HG03064 (cell line): Measurements from ENCODE around the gene SIK3.
"Not testable (repeated sequence)": the region's sequence is repeated elsewhere in the genome, so short reads cannot be mapped to it uniquely, and the experiment has no call there.

Source experiments
- ATAC-seq: cut with Tn5 transposase; IDR thresholded peaks from one replicate; pipeline ENCODE4 v1.9.1; 2021; ENCODE audit warnings: low read depth; ENCODE audit not compliant: unreplicated experiment

SIK3 gene

GRCh38 chr11:117112497-117112896 is 14.3 kb upstream of the SIK3 start:
- not testable (repeated sequence) for ATAC-seq

DNA sequence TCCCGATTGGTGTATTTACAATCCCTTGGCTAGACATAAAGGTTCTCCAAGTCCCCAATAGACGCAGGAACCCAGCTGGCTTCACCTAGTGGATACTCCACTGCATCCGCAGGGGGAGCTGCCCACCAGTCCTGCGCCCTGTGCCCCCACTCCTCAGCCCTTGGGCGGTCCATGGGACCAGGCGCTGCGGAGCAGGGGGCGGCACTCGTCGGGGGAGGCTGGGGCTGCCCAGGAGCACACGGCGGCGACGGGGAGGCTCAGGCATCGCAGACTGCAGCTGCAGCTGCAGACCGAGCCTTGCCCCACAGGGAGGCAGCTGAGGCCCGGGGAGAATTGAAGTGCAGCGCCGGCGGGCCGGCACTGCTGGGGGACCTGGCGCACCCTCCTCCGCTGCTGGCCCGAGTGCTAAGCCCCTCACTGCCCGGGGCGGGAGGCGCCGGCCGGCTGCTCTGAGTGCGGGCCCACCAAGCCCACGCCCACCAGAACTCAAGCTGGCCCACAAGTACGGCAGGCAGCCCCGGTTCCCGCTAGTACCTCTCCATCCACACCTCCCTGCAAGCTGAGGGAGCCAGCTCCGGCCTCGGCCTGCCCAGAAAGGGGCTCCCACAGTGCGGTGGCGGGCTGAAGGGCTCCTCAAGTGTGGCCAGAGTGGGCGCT is 12.2 kb upstream of the SIK3 start:
- no peak for ATAC-seq

GRCh38 chr11:117107701-117108590 is 9.7 kb upstream of the SIK3 start:
- ATAC-seq, result no peak

GRCh38 chr11:117100556-117100955 is 2.3 kb upstream of the SIK3 start:
- no peak for ATAC-seq

- ATAC-seq, result no peak
Measured at GRCh38 chr11:117099696-117100095, 1.5 kb upstream of the SIK3 start.

DNA sequence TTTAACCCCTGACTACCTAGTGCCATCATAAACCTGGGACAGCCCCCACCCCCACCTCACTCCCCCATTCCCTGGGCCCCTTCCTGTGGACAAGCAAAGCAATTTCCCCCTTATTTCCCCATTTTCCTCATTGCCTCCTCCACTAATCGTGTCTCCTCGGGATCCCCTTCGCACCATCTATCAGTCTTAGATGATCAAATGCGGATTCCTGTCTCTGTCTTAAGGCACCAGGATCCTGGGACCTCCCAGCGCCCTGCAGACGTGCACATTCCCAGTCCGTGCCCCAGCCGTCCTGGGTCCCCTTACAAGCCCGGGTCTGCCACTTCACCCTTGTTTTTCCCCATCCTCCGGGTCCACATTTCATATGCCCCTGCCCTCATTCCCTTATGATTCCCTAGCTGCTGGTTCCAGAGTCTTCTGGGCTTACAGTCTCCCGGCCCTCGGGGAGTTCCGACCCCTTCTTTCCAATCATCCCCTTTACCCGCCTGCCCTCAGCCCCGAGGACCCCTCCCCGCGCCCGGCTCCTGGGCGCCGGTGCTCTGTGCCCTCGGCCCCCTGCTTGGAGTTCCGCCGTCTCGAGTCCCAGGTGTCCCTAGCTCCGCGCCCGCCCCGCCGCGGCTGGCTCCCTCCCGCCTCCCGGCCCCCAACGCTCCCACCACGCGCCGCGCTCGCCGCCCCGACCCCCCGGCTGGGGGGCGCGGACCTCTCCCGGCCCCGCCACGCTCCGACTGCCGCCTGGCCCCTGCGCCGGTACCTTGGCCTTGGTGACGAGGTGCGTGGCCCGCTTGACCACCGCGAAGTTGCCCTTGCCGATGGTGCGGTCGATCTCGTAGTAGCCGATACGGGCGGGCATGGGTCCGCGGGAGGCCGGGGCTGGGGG is 599 bp downstream of the SIK3 start:
- peak; percentile 23 for ATAC-seq

GRCh38 chr11:117097014-117097388 is 1.2 kb downstream of the SIK3 start:
- no peak for ATAC-seq

DNA sequence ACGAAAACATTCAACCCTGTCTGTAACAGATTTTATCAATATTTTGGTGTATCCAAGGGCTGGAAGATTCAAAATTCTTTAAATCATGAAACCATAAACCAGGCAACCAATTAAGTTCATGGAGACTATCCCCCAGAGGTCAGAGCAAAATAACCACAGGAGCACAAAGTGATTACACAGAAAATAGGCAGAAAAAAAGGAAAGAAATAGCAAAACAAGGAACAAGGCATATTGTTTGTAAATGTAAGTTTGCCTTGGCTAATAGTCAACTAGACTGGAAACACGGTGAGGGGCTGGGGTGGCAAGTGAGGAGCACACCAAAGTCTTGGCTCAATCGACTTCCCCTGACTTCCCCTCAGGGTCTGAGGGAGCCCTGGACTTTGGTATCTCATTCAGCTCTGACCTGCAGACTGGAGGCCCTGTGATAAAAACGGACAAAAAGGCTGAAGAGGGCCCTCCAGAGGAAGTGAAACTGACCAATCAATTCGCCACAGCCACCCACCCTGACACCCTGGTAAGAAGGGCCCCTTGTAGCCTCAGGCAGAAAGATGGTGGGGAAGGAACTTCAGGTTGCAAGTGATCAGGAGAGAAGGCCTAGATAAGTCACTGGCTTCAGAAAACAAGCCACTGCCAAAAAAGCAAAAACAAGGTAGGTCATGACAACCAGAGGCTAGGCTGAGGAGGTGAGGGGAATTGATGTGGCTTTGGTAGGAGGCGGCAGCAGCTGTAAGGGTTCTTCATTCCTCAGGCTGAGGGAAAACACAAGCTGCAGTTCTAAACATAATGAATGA is 1.8 kb downstream of the SIK3 start:
- ATAC-seq, result no peak

DNA sequence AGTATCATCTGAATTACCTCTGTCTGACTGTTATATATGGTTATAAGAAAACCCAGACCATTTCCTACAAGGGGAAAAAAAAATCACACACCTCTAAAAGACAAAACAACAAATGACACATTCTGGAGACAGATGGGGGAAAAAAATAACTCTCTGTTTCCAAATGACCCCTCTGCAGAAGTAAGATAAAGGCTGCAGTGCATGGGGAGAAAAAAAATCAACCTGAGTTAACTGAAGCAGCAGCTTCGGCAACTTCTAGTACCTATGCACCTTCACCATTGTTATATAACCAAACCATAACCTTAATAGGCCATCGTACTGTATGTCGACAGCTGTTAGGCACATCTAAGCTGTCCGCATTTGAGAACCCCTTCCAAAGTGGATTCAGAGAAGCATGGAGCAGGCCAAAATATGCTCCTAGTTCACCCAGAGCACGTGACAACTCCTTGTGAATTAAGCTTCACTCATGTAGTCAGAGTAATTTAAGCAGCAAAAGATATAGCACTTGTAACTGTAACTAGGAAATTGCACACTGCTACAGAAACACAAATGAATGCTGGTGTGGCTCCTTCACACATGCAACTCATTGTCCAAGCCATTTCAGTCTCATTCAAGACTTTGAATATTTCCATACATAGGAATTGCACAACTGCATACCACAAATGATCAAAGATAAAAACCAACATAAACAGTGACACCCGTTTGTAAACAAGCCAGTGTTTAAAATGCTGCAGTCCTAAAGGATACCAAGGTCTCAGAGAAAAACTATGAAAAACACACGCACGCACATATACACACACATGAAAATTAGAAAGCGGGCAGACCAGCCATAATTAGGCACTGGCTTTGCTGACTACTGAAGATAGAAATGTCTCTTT is 2.7 kb downstream of the SIK3 start:
- no peak for ATAC-seq

GRCh38 chr11:117094776-117095175 is 3.5 kb downstream of the SIK3 start:
- no peak for ATAC-seq

- no peak for ATAC-seq
Measured at GRCh38 chr11:117092951-117093590, 5.2 kb downstream of the SIK3 start.

- no peak for ATAC-seq
Measured at GRCh38 chr11:117091753-117092477, 6.3 kb downstream of the SIK3 start.

GRCh38 chr11:117090111-117090706 is 8.0 kb downstream of the SIK3 start:
- no peak for ATAC-seq

DNA sequence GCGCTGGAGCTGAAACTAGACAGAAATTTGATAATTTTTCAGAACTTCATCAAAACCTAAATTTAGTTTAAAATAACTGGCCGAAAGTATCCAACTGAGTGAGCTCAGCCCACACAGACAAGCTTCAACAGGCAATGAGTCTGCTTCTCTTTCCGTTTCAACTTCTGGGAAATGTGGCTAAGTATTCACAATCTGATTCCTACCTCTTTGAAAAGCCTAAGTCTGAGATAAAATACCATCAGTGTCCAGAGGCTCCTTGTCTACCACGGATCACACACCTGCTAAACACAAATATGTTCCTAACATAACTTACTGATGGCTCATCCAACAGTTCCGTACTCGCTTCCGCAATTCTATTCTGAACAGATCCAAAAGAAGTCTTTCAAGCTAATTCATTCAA is 8.5 kb downstream of the SIK3 start:
- no peak for ATAC-seq

GRCh38 chr11:117087446-117087845 is 10.8 kb downstream of the SIK3 start:
- ATAC-seq, result no peak

DNA sequence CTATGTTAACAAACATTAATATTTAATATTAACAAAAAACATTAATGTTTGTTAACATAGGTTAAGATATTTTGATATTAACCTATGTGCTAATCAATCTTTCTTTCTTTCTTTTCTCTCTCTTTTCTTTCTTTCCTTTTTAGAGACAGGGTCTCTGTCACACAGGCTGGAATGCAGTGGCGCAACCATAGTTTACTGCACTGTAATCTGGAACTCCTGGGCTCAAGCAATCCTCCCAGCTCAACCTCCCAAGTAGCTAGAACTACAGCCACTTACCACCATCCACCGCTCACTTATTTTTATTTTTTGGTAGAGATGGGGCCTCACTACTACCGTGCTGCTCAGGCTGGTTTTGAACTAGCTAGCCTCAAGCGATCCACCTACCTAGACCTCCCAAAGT is 13.2 kb downstream of the SIK3 start:
- no peak for ATAC-seq

- no peak for ATAC-seq
Measured at GRCh38 chr11:117083011-117083935, 15.0 kb downstream of the SIK3 start.
